GM20000 (cell line): Measurements from ENCODE around the gene ABCB11.

Experiments
- DNase-seq: peaks from one replicate; pipeline ENCODE4 v3.0.0; 2012; ENCODE audit warnings: low spot score
- TF ChIP-seq, protein P1 (sequence below): IDR thresholded peaks from 2 replicates; pipeline ENCODE4 v1.5.1; 2012; ENCODE audit warnings: mild to moderate bottlenecking, control low read depth; ENCODE audit errors: extremely low read depth, missing control alignments

The ABCB11 gene

DNA sequence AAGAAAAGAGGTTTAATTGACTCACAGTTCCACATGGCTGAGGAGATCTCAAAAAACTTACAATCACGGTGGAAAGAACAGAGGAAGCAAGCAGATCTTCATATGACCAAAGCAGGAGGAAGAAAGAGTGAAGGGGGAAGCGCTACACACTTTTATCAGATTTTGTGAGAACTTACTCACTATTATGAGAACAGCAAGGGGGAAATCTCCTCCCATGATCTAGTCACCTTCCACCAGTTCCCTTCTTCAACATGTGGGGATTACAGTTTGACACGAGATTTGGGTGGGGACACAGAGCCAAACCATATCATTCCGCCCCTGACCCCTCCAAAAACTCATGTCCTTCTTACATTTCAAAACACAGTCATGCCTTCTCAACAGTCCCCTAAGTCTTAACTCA is 75.8 kb downstream of the ABCB11 start:
- no peak for DNase-seq
- TF ChIP-seq, protein P1, sequence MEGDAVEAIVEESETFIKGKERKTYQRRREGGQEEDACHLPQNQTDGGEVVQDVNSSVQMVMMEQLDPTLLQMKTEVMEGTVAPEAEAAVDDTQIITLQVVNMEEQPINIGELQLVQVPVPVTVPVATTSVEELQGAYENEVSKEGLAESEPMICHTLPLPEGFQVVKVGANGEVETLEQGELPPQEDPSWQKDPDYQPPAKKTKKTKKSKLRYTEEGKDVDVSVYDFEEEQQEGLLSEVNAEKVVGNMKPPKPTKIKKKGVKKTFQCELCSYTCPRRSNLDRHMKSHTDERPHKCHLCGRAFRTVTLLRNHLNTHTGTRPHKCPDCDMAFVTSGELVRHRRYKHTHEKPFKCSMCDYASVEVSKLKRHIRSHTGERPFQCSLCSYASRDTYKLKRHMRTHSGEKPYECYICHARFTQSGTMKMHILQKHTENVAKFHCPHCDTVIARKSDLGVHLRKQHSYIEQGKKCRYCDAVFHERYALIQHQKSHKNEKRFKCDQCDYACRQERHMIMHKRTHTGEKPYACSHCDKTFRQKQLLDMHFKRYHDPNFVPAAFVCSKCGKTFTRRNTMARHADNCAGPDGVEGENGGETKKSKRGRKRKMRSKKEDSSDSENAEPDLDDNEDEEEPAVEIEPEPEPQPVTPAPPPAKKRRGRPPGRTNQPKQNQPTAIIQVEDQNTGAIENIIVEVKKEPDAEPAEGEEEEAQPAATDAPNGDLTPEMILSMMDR, result no peak

DNA sequence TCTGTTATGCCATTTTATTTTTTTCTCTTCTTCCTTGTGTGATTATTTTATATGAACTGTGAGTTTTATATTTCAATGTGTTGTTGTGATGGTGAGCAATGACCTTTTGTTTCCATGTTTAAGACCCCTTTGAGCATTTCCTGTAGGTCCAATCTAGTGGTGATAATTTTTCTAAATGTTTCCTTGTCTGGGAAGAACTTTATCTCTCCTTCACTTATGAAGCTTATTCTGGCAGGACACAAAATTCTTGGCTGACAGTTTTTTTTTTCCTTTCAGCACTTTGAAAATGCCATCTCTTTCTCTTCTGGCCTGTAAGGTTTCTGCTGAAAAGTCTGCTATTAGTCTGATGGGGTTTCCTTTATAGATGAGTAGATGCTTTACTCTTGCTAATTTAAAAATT is 76.9 kb downstream of the ABCB11 start:
- TF ChIP-seq, protein P1, result no peak

DNA sequence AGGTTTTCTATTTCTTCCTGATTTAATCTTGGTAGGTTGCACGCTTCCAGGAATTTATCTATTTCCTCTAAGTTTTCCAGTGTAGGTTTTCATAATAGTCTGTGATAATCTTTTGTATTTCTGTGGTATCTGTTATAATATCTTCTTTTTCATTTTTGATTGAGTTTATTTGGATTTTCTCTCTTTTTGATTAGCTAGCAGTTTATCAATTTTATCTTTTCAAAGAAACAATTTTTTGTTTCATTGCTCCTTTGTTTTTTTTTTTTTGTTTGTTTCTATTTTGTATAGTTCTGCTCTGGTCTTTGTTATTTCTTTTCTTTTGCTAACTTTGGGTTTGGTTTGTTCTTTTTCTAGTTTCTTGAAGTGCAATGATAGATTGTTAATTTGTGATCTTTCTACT is 78.7 kb downstream of the ABCB11 start:
- no peak for DNase-seq
- TF ChIP-seq, protein P1, result no peak

More for the DNA sequence above, 76.9 kb downstream of the ABCB11 start:
- DNase-seq, result no peak

DNA sequence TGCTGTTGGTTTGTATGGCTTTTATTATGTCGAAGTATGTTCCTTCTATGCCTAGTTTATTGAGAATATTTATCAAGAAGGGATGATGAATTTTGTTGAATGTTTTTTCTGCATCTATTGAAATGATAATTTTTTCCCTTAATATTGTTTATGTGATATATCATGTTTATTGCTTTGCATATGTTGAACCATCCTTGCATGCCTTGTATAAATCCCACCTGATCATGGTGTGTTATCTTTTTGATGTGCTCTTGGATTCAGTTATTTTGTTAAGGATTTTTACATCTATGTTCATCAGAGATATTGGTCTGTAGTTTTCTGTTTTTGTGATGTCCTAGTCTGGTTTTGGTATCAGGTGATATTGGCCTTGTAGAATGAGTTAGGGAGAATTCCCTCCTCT is 79.3 kb downstream of the ABCB11 start:
- DNase-seq, result no peak
- TF ChIP-seq, protein P1, result no peak

DNA sequence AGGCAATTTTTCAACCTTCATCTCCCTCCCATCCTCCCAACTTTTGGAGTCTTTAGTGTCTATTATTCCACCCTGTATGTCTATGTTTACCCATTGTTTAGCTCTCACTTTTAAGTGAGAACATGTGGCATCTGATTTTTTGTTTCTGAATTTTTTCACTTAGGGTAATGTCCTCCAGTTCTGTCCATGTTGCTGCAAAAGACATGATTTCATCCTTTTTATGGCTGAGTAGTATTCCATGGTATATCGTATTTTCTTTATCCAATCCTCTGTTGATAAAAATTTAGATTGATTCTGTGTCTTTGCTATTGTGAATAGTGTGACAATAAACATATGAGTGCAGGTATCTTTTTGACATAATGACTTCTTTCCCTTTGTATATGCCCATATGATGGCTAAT is 81.8 kb downstream of the ABCB11 start:
- no peak for DNase-seq
- TF ChIP-seq, protein P1, result no peak

DNA sequence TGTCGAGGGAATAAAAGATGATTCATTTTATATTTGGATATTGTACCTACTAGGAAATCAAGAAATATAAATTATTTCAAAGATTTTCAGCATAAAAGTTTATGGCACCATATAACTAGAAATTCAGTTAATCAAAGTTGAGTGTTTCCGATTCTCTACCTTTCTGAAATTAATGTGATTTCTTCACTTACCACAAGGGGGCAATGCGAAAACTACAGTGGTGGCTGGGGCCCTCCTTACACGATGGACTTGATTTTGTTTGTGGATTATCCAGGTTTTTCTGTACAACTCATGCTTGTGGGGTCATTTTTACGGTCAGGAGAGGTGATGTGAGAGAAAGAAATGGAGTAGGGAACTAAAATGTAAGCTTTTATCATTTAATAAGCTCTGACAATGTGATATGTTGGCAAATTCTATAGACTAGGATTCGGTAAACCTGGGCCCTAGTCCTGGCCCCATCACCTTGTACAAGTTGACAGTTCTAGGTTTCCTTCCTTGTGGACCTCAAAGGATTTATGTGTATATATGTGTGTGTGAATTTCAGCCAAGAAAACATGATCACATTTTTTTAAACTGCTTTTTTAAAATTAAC is 82.4 kb downstream of the ABCB11 start:
- DNase-seq, result peak; percentile 5
- TF ChIP-seq, protein P1, result peak; percentile 28

DNA sequence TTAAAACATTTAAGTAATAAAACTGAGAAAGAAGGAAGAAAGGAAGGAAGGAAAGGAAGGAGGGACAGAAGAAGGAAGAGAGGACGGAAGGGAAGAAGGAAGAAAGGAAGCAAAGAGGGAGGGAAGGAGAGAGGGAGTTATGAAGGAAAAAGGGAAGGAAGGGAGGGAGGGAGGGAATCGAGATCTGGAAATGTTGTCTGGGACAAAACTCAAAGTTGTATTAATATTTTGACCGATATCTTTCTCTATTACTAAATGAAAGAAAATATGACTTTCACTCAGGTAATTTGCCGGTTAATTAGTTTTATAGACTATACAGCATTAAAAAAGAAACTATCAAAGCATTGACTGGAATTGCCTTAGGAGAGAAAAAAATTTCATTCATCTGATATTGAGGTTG is 85.6 kb downstream of the ABCB11 start:
- DNase-seq, result no peak
- TF ChIP-seq, protein P1, result no peak
